ENCODE data around the gene C2CD2.

Gene C2CD2

GRCh38 chr21:41965045-41965444, 11.2 kb upstream of the C2CD2 start:
- Histone ChIP-seq H3K79me2 (ENCODE audit: insufficient read depth, low read length) (no peaks in the 10 kb centered on the region), H3K4me1 (ENCODE audit: insufficient read depth, low read length, poor library complexity, severe bottlenecking) (peaks cover 23% of the 10 kb centered on the region), H3K36me3 (ENCODE audit: insufficient read depth, low read length) (no peaks in the 10 kb centered on the region), H3K27me3 (ENCODE audit: insufficient read depth, low read length, poor library complexity, severe bottlenecking) (no peaks in the 10 kb centered on the region), H2AFZ (ENCODE audit: low read length) (no peak overlapping the region), H3K9me3 (ENCODE audit: insufficient read depth, low read depth, low read length) (no peaks in the 10 kb centered on the region), H3F3A (ENCODE audit: low read depth) (no peaks in the 10 kb centered on the region; the same call in 1 of the 2 replicates), H3K9me2 (replicated peaks; ENCODE audit: low read depth, low read length) (no peaks in the 10 kb centered on the region), H3K4me3 (ENCODE audit: low read length, poor library complexity, severe bottlenecking) (no peak overlapping the region), H3K9ac (ENCODE audit: low read depth, low read length, poor library complexity, severe bottlenecking) (no peak overlapping the region), H3K4me2 (ENCODE audit: low read depth, low read length, poor library complexity, severe bottlenecking) (no peak overlapping the region), H4K20me1 (ENCODE audit: insufficient read depth, low read length, poor library complexity, severe bottlenecking) (no peaks in the 10 kb centered on the region)
- TF ChIP-seq EZH2phosphoT487 (IDR thresholded peaks at IDR 0.05; ENCODE audit: borderline replicate concordance): no peak
- TF ChIP-seq, protein P1, sequence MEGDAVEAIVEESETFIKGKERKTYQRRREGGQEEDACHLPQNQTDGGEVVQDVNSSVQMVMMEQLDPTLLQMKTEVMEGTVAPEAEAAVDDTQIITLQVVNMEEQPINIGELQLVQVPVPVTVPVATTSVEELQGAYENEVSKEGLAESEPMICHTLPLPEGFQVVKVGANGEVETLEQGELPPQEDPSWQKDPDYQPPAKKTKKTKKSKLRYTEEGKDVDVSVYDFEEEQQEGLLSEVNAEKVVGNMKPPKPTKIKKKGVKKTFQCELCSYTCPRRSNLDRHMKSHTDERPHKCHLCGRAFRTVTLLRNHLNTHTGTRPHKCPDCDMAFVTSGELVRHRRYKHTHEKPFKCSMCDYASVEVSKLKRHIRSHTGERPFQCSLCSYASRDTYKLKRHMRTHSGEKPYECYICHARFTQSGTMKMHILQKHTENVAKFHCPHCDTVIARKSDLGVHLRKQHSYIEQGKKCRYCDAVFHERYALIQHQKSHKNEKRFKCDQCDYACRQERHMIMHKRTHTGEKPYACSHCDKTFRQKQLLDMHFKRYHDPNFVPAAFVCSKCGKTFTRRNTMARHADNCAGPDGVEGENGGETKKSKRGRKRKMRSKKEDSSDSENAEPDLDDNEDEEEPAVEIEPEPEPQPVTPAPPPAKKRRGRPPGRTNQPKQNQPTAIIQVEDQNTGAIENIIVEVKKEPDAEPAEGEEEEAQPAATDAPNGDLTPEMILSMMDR (conservative IDR thresholded peaks at IDR 0.05; ENCODE audit: low read length): no peak

DNA sequence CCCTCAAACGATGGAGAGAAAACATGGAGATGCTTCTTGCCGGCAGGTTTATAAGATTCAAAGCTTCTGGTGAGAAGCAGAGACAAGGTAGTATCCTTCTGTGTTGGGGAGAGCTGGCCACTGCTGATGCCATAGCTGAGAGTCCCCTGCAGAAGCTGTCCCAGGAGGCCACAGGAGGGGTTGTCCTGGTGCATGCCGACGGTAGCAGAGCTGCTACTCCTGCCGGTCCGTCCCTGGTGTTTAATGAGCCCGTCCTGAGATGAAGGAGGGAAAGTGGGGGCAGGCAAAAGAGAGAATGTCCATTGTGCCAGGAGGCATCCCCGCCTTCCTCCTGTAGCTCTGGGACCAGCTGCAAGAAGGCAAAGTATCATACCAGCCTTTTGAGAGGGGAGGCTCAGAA, 10.4 kb upstream of the C2CD2 start:
- Histone ChIP-seq H4K20me1 (ENCODE audit: insufficient read depth, low read length, poor library complexity, severe bottlenecking) (no peaks in the 10 kb centered on the region), H3K79me2 (ENCODE audit: insufficient read depth, low read length) (no peaks in the 10 kb centered on the region), H3K4me3 (ENCODE audit: low read length, poor library complexity, severe bottlenecking) (no peak overlapping the region), H3K9ac (ENCODE audit: low read depth, low read length, poor library complexity, severe bottlenecking) (no peak overlapping the region), H3K36me3 (ENCODE audit: insufficient read depth, low read length) (no peaks in the 10 kb centered on the region), H3F3A (ENCODE audit: low read depth) (no peaks in the 10 kb centered on the region; the same call in 1 of the 2 replicates), H3K4me1 (ENCODE audit: insufficient read depth, low read length, poor library complexity, severe bottlenecking) (peaks cover 23% of the 10 kb centered on the region), H3K9me3 (ENCODE audit: insufficient read depth, low read depth, low read length) (no peaks in the 10 kb centered on the region), H2AFZ (ENCODE audit: low read length) (no peak overlapping the region), H3K9me2 (replicated peaks; ENCODE audit: low read depth, low read length) (no peaks in the 10 kb centered on the region), H3K4me2 (ENCODE audit: low read depth, low read length, poor library complexity, severe bottlenecking) (no peak overlapping the region), H3K27me3 (ENCODE audit: insufficient read depth, low read length, poor library complexity, severe bottlenecking) (no peaks in the 10 kb centered on the region)
- no peak for TF ChIP-seq EZH2phosphoT487 (IDR thresholded peaks at IDR 0.05; ENCODE audit: borderline replicate concordance)
- TF ChIP-seq, protein P1 (conservative IDR thresholded peaks at IDR 0.05; ENCODE audit: low read length): no peak

- Histone ChIP-seq H3F3A (ENCODE audit: low read depth) (peaks cover 3% of the 10 kb centered on the region; the same call in 1 of the 2 replicates), H4K20me1 (ENCODE audit: insufficient read depth, low read length, poor library complexity, severe bottlenecking) (no peaks in the 10 kb centered on the region), H2AFZ (ENCODE audit: low read length) (peak overlapping the region; percentile 73; the same call in 1 of the 2 replicates), H3K79me2 (ENCODE audit: insufficient read depth, low read length) (no peaks in the 10 kb centered on the region), H3K36me3 (ENCODE audit: insufficient read depth, low read length) (no peaks in the 10 kb centered on the region), H3K4me3 (ENCODE audit: low read length, poor library complexity, severe bottlenecking) (peak overlapping the region; percentile 43), H3K9me2 (replicated peaks; ENCODE audit: low read depth, low read length) (no peaks in the 10 kb centered on the region), H3K9me3 (ENCODE audit: insufficient read depth, low read depth, low read length) (no peaks in the 10 kb centered on the region), H3K4me1 (ENCODE audit: insufficient read depth, low read length, poor library complexity, severe bottlenecking) (peaks cover 31% of the 10 kb centered on the region), H3K9ac (ENCODE audit: low read depth, low read length, poor library complexity, severe bottlenecking) (peak overlapping the region; percentile 64), H3K4me2 (ENCODE audit: low read depth, low read length, poor library complexity, severe bottlenecking) (peak overlapping the region; percentile 53), H3K27me3 (ENCODE audit: insufficient read depth, low read length, poor library complexity, severe bottlenecking) (no peaks in the 10 kb centered on the region)
- TF ChIP-seq EZH2phosphoT487 (IDR thresholded peaks at IDR 0.05; ENCODE audit: borderline replicate concordance): no peak
- TF ChIP-seq, protein P1 (conservative IDR thresholded peaks at IDR 0.05; ENCODE audit: low read length): no peak
Observed at GRCh38 chr21:41962425-41962966, 8.7 kb upstream of the C2CD2 start.
